ENCODE data around the gene RNF220.

The RNF220 gene

DNA sequence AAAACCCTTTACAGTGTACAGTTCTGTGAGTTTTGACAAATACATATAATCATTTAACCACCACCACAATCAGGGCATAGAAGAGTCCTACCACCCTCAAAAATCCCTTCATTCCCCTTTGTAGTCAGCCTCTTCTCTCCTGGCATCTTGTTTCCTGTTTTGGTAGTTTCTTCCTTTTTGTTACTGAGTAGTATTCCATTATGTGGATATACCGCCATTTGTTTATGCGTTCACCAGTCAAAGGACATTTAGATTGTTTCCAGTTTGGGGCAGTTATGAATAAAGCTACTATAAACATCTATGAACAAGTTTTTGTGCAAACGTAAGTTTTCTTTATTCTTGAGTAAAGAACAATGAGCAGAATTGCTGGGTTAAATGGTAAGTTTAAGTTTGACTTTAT lies 49.6 kb downstream of the RNF220 start:
- peaks cover 32% of the 10 kb centered on the region for H3K36me3 ChIP-seq (ENCODE audit: insufficient read depth, low read length)
- H3K9me3 ChIP-seq (ENCODE audit: insufficient read depth, low read depth, low read length), result 0 out of 2 replicates have a peak, but pooled peaks cover 6% of the 10 kb centered on the region
- peaks cover 5% of the 10 kb centered on the region for H4K20me1 ChIP-seq (ENCODE audit: insufficient read depth, low read length, poor library complexity, severe bottlenecking)
- H3F3A ChIP-seq (ENCODE audit: low read depth), result no peaks in the 10 kb centered on the region
- no peaks in the 10 kb centered on the region for H3K4me1 ChIP-seq (ENCODE audit: insufficient read depth, low read length, poor library complexity, severe bottlenecking)
- no peaks in the 10 kb centered on the region for H3K9me2 ChIP-seq (replicated peaks; ENCODE audit: low read depth, low read length)
- TF ChIP-seq, protein P1, sequence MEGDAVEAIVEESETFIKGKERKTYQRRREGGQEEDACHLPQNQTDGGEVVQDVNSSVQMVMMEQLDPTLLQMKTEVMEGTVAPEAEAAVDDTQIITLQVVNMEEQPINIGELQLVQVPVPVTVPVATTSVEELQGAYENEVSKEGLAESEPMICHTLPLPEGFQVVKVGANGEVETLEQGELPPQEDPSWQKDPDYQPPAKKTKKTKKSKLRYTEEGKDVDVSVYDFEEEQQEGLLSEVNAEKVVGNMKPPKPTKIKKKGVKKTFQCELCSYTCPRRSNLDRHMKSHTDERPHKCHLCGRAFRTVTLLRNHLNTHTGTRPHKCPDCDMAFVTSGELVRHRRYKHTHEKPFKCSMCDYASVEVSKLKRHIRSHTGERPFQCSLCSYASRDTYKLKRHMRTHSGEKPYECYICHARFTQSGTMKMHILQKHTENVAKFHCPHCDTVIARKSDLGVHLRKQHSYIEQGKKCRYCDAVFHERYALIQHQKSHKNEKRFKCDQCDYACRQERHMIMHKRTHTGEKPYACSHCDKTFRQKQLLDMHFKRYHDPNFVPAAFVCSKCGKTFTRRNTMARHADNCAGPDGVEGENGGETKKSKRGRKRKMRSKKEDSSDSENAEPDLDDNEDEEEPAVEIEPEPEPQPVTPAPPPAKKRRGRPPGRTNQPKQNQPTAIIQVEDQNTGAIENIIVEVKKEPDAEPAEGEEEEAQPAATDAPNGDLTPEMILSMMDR (conservative IDR thresholded peaks at IDR 0.05; ENCODE audit: low read length), result no peak
- no peak for TF ChIP-seq EZH2phosphoT487 (IDR thresholded peaks at IDR 0.05; ENCODE audit: borderline replicate concordance)
- H3K27me3 ChIP-seq (ENCODE audit: insufficient read depth, low read length, poor library complexity, severe bottlenecking), result no peaks in the 10 kb centered on the region
- peaks cover 87% of the 10 kb centered on the region for H3K79me2 ChIP-seq (ENCODE audit: insufficient read depth, low read length)
- no peak overlapping the region for H3K9ac ChIP-seq (ENCODE audit: low read depth, low read length, poor library complexity, severe bottlenecking)
- H3K4me3 ChIP-seq (ENCODE audit: low read length, poor library complexity, severe bottlenecking), result no peak overlapping the region
- no peak overlapping the region for H2AFZ ChIP-seq (ENCODE audit: low read length)
- H3K4me2 ChIP-seq (ENCODE audit: low read depth, low read length, poor library complexity, severe bottlenecking), result no peak overlapping the region

DNA sequence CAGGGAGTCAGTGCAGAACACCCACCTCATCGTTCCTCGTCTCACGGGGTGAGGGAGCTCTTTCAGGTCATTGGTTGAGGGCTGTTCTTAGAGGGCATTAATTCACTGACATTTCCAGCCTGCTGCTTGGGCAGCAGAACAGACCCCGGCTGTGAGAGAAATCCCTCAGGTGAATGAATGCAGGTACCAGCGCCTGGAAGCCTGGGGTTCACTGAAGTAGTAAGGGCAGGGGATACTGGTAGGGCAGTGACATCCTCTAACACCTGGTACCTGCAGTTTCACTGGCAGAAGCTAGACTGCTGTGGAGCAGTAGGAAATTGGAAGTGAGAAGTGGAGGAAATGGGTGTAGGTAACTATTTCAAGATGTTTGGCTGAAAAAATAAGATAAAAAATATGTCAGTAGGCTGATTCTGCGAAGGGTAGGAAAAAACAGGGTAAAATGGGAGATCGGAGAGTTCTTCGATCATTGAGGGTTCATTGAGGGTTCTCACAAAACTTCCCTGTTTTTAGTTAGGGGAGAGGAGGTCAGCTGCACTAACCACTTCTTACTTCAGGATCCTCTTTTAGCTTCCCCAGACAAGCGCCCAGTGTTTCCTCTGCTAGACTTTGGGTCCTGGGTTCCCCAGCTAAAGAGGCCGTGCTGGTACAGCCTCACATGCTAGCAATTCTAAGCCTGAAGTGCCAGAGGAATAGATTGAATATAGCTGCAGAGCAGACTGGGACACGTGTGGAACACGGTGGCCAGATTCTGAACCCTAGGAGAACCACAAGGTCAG lies 55.2 kb downstream of the RNF220 start:
- H3K9me3 ChIP-seq (ENCODE audit: insufficient read depth, low read depth, low read length), result no peaks in the 10 kb centered on the region
- no peak overlapping the region for H2AFZ ChIP-seq (ENCODE audit: low read length)
- TF ChIP-seq, protein P1 (conservative IDR thresholded peaks at IDR 0.05; ENCODE audit: low read length), result no peak
- TF ChIP-seq EZH2phosphoT487 (IDR thresholded peaks at IDR 0.05; ENCODE audit: borderline replicate concordance), result no peak
- H3K9me2 ChIP-seq (replicated peaks; ENCODE audit: low read depth, low read length), result no peaks in the 10 kb centered on the region
- peaks cover 29% of the 10 kb centered on the region; the same call in 1 of the 2 replicates for H3K36me3 ChIP-seq (ENCODE audit: insufficient read depth, low read length)
- H3K27me3 ChIP-seq (ENCODE audit: insufficient read depth, low read length, poor library complexity, severe bottlenecking), result no peaks in the 10 kb centered on the region
- H3K79me2 ChIP-seq (ENCODE audit: insufficient read depth, low read length), result peaks cover 65% of the 10 kb centered on the region
- H3K4me1 ChIP-seq (ENCODE audit: insufficient read depth, low read length, poor library complexity, severe bottlenecking), result peaks cover 7% of the 10 kb centered on the region
- no peaks in the 10 kb centered on the region for H3F3A ChIP-seq (ENCODE audit: low read depth)
- H3K4me3 ChIP-seq (ENCODE audit: low read length, poor library complexity, severe bottlenecking), result no peak overlapping the region
- H3K4me2 ChIP-seq (ENCODE audit: low read depth, low read length, poor library complexity, severe bottlenecking), result no peak overlapping the region
- peaks cover 5% of the 10 kb centered on the region for H4K20me1 ChIP-seq (ENCODE audit: insufficient read depth, low read length, poor library complexity, severe bottlenecking)
- H3K9ac ChIP-seq (ENCODE audit: low read depth, low read length, poor library complexity, severe bottlenecking), result no peak overlapping the region

DNA sequence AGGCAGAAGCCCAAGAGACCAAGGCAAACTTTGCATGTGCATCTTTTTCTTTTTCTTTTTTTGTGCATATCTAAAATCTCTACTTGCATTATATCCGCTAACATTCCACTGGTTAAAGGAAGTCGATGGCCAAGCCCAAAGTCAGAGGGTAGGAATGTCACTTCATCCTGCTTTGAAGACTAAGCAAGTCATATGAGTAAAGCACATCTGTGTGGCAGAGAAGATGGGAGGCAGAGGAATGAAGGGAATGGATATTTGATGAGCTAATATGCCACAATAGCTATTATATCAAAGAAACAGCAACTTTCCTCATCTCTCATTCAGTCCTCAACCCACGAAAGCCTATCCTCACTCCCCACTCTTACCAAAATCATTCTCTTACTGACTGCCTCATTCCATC lies 59.3 kb downstream of the RNF220 start:
- H3K4me3 ChIP-seq (ENCODE audit: low read length, poor library complexity, severe bottlenecking), result no peak overlapping the region
- peaks cover 1% of the 10 kb centered on the region for H4K20me1 ChIP-seq (ENCODE audit: insufficient read depth, low read length, poor library complexity, severe bottlenecking)
- TF ChIP-seq EZH2phosphoT487 (IDR thresholded peaks at IDR 0.05; ENCODE audit: borderline replicate concordance), result no peak
- H3K9me3 ChIP-seq (ENCODE audit: insufficient read depth, low read depth, low read length), result no peaks in the 10 kb centered on the region
- H3K9ac ChIP-seq (ENCODE audit: low read depth, low read length, poor library complexity, severe bottlenecking), result no peak overlapping the region
- peaks cover 38% of the 10 kb centered on the region for H3K36me3 ChIP-seq (ENCODE audit: insufficient read depth, low read length)
- H3K4me1 ChIP-seq (ENCODE audit: insufficient read depth, low read length, poor library complexity, severe bottlenecking), result peaks cover 7% of the 10 kb centered on the region
- H2AFZ ChIP-seq (ENCODE audit: low read length), result no peak overlapping the region
- H3F3A ChIP-seq (ENCODE audit: low read depth), result no peaks in the 10 kb centered on the region
- peaks cover 33% of the 10 kb centered on the region for H3K79me2 ChIP-seq (ENCODE audit: insufficient read depth, low read length)
- H3K9me2 ChIP-seq (replicated peaks; ENCODE audit: low read depth, low read length), result no peaks in the 10 kb centered on the region
- H3K27me3 ChIP-seq (ENCODE audit: insufficient read depth, low read length, poor library complexity, severe bottlenecking), result no peaks in the 10 kb centered on the region
- H3K4me2 ChIP-seq (ENCODE audit: low read depth, low read length, poor library complexity, severe bottlenecking), result no peak overlapping the region
